PFSK-1 (cell line): ENCODE results near the gene STX18.

ENCODE experiments used
- FOXP2 ChIP-seq: optimal IDR thresholded peaks from 2 replicates; pipeline ENCODE3; 2011; ENCODE audit warnings: borderline replicate concordance, control low read depth, inconsistent platforms; ENCODE audit not compliant: insufficient read depth; ENCODE audit errors: extremely low read length, extremely low read depth
- POLR2AphosphoS5 ChIP-seq: IDR thresholded peaks from 2 replicates; pipeline ENCODE4 v1.6.1; 2012; ENCODE audit warnings: low read depth, mild to moderate bottlenecking, control low read depth, low read length, moderate library complexity
- REST ChIP-seq, 2 experiments: IDR thresholded peaks; 2 replicates each; pipeline versions ENCODE4 v1.6.1 to v1.8.0; 2011 to 2012; ENCODE audit warnings: low read depth in 2 of 2, low read length in 2 of 2, control low read depth in 1 of 2, inconsistent platforms in 1 of 2, mild to moderate bottlenecking in 1 of 2, moderate library complexity in 1 of 2; ENCODE audit not compliant: insufficient read depth in 1 of 2
- SIN3A ChIP-seq: IDR thresholded peaks from 2 replicates; pipeline ENCODE4 v1.6.1; 2012; ENCODE audit warnings: mild to moderate bottlenecking, low read length, moderate library complexity, borderline replicate concordance; ENCODE audit not compliant: insufficient read depth
- TAF1 ChIP-seq: IDR thresholded peaks from 2 replicates; pipeline ENCODE4 v1.6.1; 2012; ENCODE audit warnings: low read length, control low read depth, borderline replicate concordance; ENCODE audit not compliant: insufficient read depth

- TF ChIP-seq POLR2AphosphoS5, result no peak
- no peak for TF ChIP-seq SIN3A
- no peak for TF ChIP-seq REST (IDR thresholded peaks at IDR 0.05; ENCODE audit: insufficient read depth in 1 of 2, low read depth in 2 of 2, low read length in 2 of 2)
- no peak for TF ChIP-seq TAF1
- no peak for TF ChIP-seq FOXP2
These were observed 146.5 kb downstream of the STX18 start for GRCh38 chr4:4395371-4395770.
